T-cell (primary cell): ENCODE results near the gene GPR78. TPM values are rescaled to one million over a fixed set of nuclear protein-coding genes. Genes with fewer than 3 reads are reported as not detected.

Experiments
- ATAC-seq, 4 experiments: fragments of 200-7000 bp in 3 of 4; fragments of 150-1000 bp in 1 of 4; cut with Tn5 transposase; replicated peaks in 1 of 4; 1 replicate in 3 of 4; 2 replicates in 1 of 4; pipeline ENCODE4 v1.10.0; 2021; ENCODE audit warnings: moderate library complexity in 3 of 4, mild to moderate bottlenecking in 2 of 4, moderate number of reproducible peaks in 1 of 4
- CTCF ChIA-PET, 2 donors: fragments of 300-600 bp; sonication (Branson Sonifier 250); formaldehyde crosslinking; loops; one replicate each; lab custom pipeline; 2022; ENCODE audit warnings: antibody characterized with exemption in 2 of 2; lab: Charles Lee
- POLR2A ChIA-PET, 2 donors: fragments of 300-600 bp; sonication (Branson Sonifier 250); formaldehyde crosslinking; loops; one replicate each; lab custom pipeline; 2022; ENCODE audit warnings: antibody characterized with exemption in 2 of 2; lab: Charles Lee
- DNase-seq, 35 experiments: peaks; one replicate each; pipeline versions ENCODE4 v3.0.0 to v3.0.0-alpha.2; 2013 to 2023
- H3K27ac ChIP-seq: one replicate; pipeline ENCODE4 v1.5.1; 2013; ENCODE audit warnings: low read length
- H3K27me3 ChIP-seq, 2 experiments: replicated peaks in 1 of 2; 1 replicate in 1 of 2; 2 replicates in 1 of 2; pipeline versions ENCODE4 v1.6.1 to v1.7.0; 2013; ENCODE audit warnings: low read length in 1 of 2, mixed read lengths in 1 of 2; ENCODE audit not compliant: control insufficient read depth in 2 of 2, insufficient read depth in 2 of 2; ENCODE audit errors: extremely low read depth in 1 of 2
- H3K36me3 ChIP-seq, 2 donors: 1 replicate in 1 of 2; 2 replicates in 1 of 2; pipeline versions ENCODE4 v1.6.1 to v1.7.0; 2013; ENCODE audit warnings: low read length in 1 of 2; ENCODE audit not compliant: control insufficient read depth in 2 of 2, insufficient read depth in 1 of 2; ENCODE audit errors: extremely low read depth in 1 of 2
- H3K4me1 ChIP-seq, 2 experiments: 1 replicate in 1 of 2; 2 replicates in 1 of 2; pipeline versions ENCODE4 v1.6.1 to v1.7.0; 2013; ENCODE audit warnings: low read length in 2 of 2, mixed read lengths in 1 of 2; ENCODE audit not compliant: insufficient read depth in 2 of 2, control insufficient read depth in 1 of 2; ENCODE audit errors: extremely low read depth in 1 of 2
- H3K4me3 ChIP-seq, 2 donors: 1 replicate in 1 of 2; 2 replicates in 1 of 2; pipeline versions ENCODE4 v1.5.1 to v1.7.0; 2013; ENCODE audit warnings: mild to moderate bottlenecking in 2 of 2, low read length in 1 of 2, moderate library complexity in 1 of 2; ENCODE audit not compliant: control insufficient read depth in 1 of 2; ENCODE audit errors: extremely low read depth in 1 of 2
- H3K9me3 ChIP-seq: 2 replicates; pipeline ENCODE4 v1.7.0; 2013
- H3K27ac Mint-ChIP-seq, 2 donors: one replicate each; pipeline ENCODE4 v1.8.0; 2020 to 2021; ENCODE audit warnings: mild to moderate bottlenecking in 2 of 2, mixed read lengths in 2 of 2
- H3K27me3 Mint-ChIP-seq, 2 donors: one replicate each; pipeline ENCODE4 v1.8.0; 2021 to 2022; ENCODE audit warnings: mixed read lengths in 2 of 2
- H3K36me3 Mint-ChIP-seq: one replicate; pipeline ENCODE4 v1.8.0; 2021; ENCODE audit warnings: mixed read lengths
- H3K4me1 Mint-ChIP-seq, 3 donors: one replicate each; pipeline ENCODE4 v1.8.0; 2020 to 2022; ENCODE audit warnings: mixed read lengths in 3 of 3, mild to moderate bottlenecking in 1 of 3
- H3K4me3 Mint-ChIP-seq, 3 donors: one replicate each; pipeline ENCODE4 v1.8.0; 2020 to 2022; ENCODE audit warnings: mild to moderate bottlenecking in 3 of 3, mixed read lengths in 3 of 3, moderate library complexity in 3 of 3
- H3K9me3 Mint-ChIP-seq, 3 donors: one replicate each; pipeline ENCODE4 v1.8.0; 2020 to 2022; ENCODE audit warnings: mixed read lengths in 3 of 3
- WGBS: methylation state at CpG from one replicate; pipeline ENCODE4 v1.1.5; 2013; ENCODE audit warnings: missing lambda C conversion rate; ENCODE audit not compliant: insufficient coverage; 5-methylcytosine and 5-hydroxymethylcytosine counted together
- total RNA-seq, 35 experiments: library from RNA in 6 of 35; stranded (reverse) in 6 of 35; fragments of 120-200 nt in 1 of 35; gene quantifications; one replicate each; pipeline versions ENCODE4 v1.2.1 to v1.2.4 and lab custom pipeline; 2013 to 2026

Gene GPR78
- total RNA-seq, 5 donors from 2014 or later (not counting 1 experiment from before 2014, with no cell fraction given) = not detected

GRCh38 chr4:8540991-8541390 lies 39.2 kb upstream of the GPR78 start:
- Mint-ChIP-seq H3K4me3 (no peak overlapping the region), H3K4me1 (peaks cover 0 to 9% (median 2%) of the 10 kb centered on the region in 3 donors), H3K27me3 (peaks cover 0 to 2% of the 10 kb centered on the region in 2 donors), H3K36me3 (no peaks in the 10 kb centered on the region), H3K9me3 (no peaks in the 10 kb centered on the region), H3K27ac (no peak overlapping the region)
- no peak for DNase-seq
- Histone ChIP-seq H3K27me3 (peaks cover 0 to 5% of the 10 kb centered on the region in 2 experiments), H3K36me3 (no peaks in the 10 kb centered on the region), H3K9me3 (no peaks in the 10 kb centered on the region), H3K4me3 (no peak overlapping the region), H3K27ac (no peak overlapping the region), H3K4me1 (peaks cover 0 to 22% of the 10 kb centered on the region in 2 experiments)
- ChIA-PET POLR2A (no interaction called here), CTCF (no interaction called here)
- 68% methylated on average over 7 of the region's 8 CpGs for WGBS
- ATAC-seq = no peak

DNA sequence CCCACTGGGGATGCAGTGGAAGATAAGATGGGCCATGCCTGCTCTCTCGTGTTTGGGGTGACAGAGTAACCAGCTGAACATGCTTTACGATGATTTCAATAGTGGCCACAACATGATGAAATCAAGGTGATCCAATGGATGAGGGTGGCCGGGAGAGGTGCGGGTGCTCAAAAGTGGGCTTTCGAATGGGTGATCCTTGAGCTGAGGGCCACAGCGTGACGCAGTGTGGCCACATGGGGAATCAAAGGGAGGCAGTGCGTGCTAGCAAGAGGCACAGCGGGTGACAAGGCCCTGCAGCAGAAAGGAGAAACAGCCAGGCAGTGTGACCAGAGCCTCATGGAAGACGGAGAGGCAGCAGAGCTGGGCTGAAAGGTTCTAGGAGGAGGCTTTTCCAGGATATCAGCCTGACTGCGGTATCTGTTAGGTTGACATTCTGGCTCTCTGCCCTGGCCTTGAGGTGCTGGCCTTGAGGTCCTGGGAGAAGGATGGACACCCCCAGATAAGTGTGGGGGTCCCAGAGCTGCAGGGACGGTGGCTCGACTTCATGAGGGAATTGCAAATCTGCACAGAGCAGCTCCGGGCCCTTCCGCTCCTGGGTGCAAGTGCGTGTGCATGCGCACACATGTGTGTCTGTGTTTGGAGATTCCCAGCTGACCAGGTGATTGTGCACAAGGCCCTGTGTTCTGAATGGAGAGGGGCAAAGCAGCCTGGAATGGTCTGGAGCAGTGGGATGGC lies 38.0 kb upstream of the GPR78 start:
- no peaks in the 10 kb centered on the region for H3K9me3 Mint-ChIP-seq
- H3K4me3 Mint-ChIP-seq = no peak overlapping the region
- ATAC-seq (no peak), DNase-seq (no peak)
- H3K4me1 Mint-ChIP-seq = peaks cover 0 to 9% (median 2%) of the 10 kb centered on the region in 3 donors
- Histone ChIP-seq H3K27ac (no peak overlapping the region), H3K36me3 (no peaks in the 10 kb centered on the region), H3K4me1 (peaks cover 0 to 19% of the 10 kb centered on the region in 2 experiments), H3K4me3 (no peak overlapping the region), H3K27me3 (peaks cover 0 to 7% of the 10 kb centered on the region in 2 experiments), H3K9me3 (no peaks in the 10 kb centered on the region)
- H3K27ac Mint-ChIP-seq = no peak overlapping the region
- no peaks in the 10 kb centered on the region for H3K36me3 Mint-ChIP-seq
- WGBS = 88% methylated on average over 17 of the region's 17 CpGs
- ChIA-PET CTCF (no interaction called here), POLR2A (no interaction called here)
- peaks cover 0 to 2% of the 10 kb centered on the region in 2 donors for H3K27me3 Mint-ChIP-seq

DNA sequence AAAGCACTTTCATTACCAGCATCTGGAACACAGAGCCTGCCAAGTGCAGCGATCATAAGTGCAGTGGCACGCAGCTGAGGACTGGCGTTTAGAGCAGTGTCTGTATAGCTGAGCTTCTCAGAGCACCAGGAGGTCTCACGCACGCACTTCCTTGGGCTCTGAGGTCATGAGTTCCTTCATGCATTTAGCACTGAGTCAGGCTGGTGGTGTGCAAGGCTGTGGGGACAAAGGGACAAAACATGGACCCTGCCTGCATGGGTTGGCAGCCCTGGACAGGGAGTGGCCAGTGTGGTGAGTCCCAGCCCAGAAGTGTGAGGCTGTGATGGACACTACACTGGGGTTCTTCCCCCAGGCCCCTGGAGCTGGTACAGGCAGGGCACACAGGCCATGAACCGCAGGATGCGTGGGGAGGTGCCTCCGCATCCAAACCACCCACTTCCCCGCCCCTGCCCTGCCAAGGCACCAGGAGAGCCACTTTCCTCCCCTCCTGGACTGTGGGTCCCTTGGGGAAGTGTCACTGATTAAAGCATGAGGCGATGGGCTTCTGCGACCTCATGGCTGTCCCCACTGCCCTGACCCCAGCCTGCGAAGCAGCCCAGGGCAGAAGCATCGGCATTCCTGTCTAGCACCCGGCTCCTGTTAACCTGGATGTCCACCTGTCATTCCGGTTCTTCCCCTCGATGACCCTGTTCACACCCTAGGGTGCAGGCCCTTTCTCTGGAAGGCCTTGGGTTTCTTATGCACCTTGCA lies 37.2 kb upstream of the GPR78 start:
- peaks cover 0 to 9% (median 2%) of the 10 kb centered on the region in 3 donors for H3K4me1 Mint-ChIP-seq
- H3K27ac Mint-ChIP-seq = no peak overlapping the region
- H3K4me3 Mint-ChIP-seq = no peak overlapping the region
- H3K27me3 Mint-ChIP-seq = peaks cover 2 to 4% of the 10 kb centered on the region in 2 donors
- no peak overlapping the region for H3K27ac ChIP-seq
- CTCF ChIA-PET = no interaction called here
- no peaks in the 10 kb centered on the region for H3K9me3 Mint-ChIP-seq
- no peaks in the 10 kb centered on the region for H3K36me3 ChIP-seq
- no peaks in the 10 kb centered on the region for H3K9me3 ChIP-seq
- peaks cover 0 to 15% of the 10 kb centered on the region in 2 experiments for H3K4me1 ChIP-seq
- POLR2A ChIA-PET = no interaction called here
- WGBS = 85% methylated on average over 13 of the region's 16 CpGs
- H3K4me3 ChIP-seq = no peak overlapping the region
- ATAC-seq (no peak), DNase-seq (no peak)
- H3K36me3 Mint-ChIP-seq = no peaks in the 10 kb centered on the region
- H3K27me3 ChIP-seq = peaks cover 0 to 8% of the 10 kb centered on the region in 2 experiments

GRCh38 chr4:8543623-8544022 lies 36.6 kb upstream of the GPR78 start:
- Histone ChIP-seq H3K36me3 (no peaks in the 10 kb centered on the region), H3K27ac (no peak overlapping the region), H3K4me1 (peaks cover 0 to 15% of the 10 kb centered on the region in 2 experiments), H3K4me3 (no peak overlapping the region), H3K9me3 (no peaks in the 10 kb centered on the region), H3K27me3 (peaks cover 0 to 8% of the 10 kb centered on the region in 2 experiments)
- H3K9me3 Mint-ChIP-seq = no peaks in the 10 kb centered on the region
- ATAC-seq (no peak), DNase-seq (no peak)
- peaks cover 0 to 4% of the 10 kb centered on the region in 2 donors for H3K27me3 Mint-ChIP-seq
- 80% methylated on average over 5 of the region's 10 CpGs for WGBS
- POLR2A ChIA-PET = no interaction called here
- no peak overlapping the region for H3K27ac Mint-ChIP-seq
- H3K4me1 Mint-ChIP-seq = peaks cover 0 to 9% (median 2%) of the 10 kb centered on the region in 3 donors
- H3K4me3 Mint-ChIP-seq = no peak overlapping the region
- no peaks in the 10 kb centered on the region for H3K36me3 Mint-ChIP-seq
- CTCF ChIA-PET = no interaction called here

- H3K36me3 Mint-ChIP-seq = no peaks in the 10 kb centered on the region
- Histone ChIP-seq H3K27me3 (peaks cover 0 to 8% of the 10 kb centered on the region in 2 experiments), H3K9me3 (no peaks in the 10 kb centered on the region), H3K36me3 (no peaks in the 10 kb centered on the region), H3K27ac (no peak overlapping the region), H3K4me1 (peaks cover 0 to 13% of the 10 kb centered on the region in 2 experiments), H3K4me3 (no peak overlapping the region)
- H3K4me3 Mint-ChIP-seq = no peak overlapping the region
- 96% methylated on average over 3 of the region's 3 CpGs for WGBS
- ChIA-PET CTCF (no interaction called here), POLR2A (no interaction called here)
- peaks cover 0 to 4% of the 10 kb centered on the region in 2 donors for H3K27me3 Mint-ChIP-seq
- no peak overlapping the region for H3K27ac Mint-ChIP-seq
- DNase-seq (no peak), ATAC-seq (no peak)
- no peaks in the 10 kb centered on the region for H3K9me3 Mint-ChIP-seq
- H3K4me1 Mint-ChIP-seq = peaks cover 0 to 9% (median 2%) of the 10 kb centered on the region in 3 donors
These were observed 35.9 kb upstream of the GPR78 start for GRCh38 chr4:8544282-8544681.

- DNase-seq (no peak), ATAC-seq (no peak)
- POLR2A ChIA-PET = no interaction called here
- no peak overlapping the region for H3K4me3 ChIP-seq
- H3K9me3 ChIP-seq = no peaks in the 10 kb centered on the region
- Mint-ChIP-seq H3K27me3 (peaks cover 0 to 4% of the 10 kb centered on the region in 2 donors), H3K36me3 (no peaks in the 10 kb centered on the region), H3K27ac (no peak overlapping the region), H3K4me1 (peaks cover 0 to 5% (median 2%) of the 10 kb centered on the region in 3 donors), H3K9me3 (no peaks in the 10 kb centered on the region), H3K4me3 (no peak overlapping the region)
- H3K4me1 ChIP-seq = peaks cover 0 to 8% of the 10 kb centered on the region in 2 experiments
- WGBS = 63% methylated on average over 30 of the region's 32 CpGs
- no peaks in the 10 kb centered on the region for H3K36me3 ChIP-seq
- CTCF ChIA-PET = no interaction called here
- H3K27me3 ChIP-seq = peaks cover 0 to 8% of the 10 kb centered on the region in 2 experiments
- no peak overlapping the region for H3K27ac ChIP-seq
These were observed 35.3 kb upstream of the GPR78 start for GRCh38 chr4:8544741-8545438.
